Keratinocyte (primary cell): Measurements from ENCODE around the gene GALNT2.

Experiments used
- EZH2 ChIP-seq: IDR thresholded peaks from one replicate; pipeline ENCODE4 v1.6.1; 2012; ENCODE audit warnings: inconsistent platforms, mild to moderate bottlenecking, low read length, moderate library complexity
- TF ChIP-seq, protein P1 (sequence below), 3 experiments: IDR thresholded peaks in 1 of 3; conservative IDR thresholded peaks in 1 of 3; optimal IDR thresholded peaks in 1 of 3; 2 replicates in 2 of 3; 3 replicates in 1 of 3; pipeline versions ENCODE3 to v1.5.1; 2011; ENCODE audit warnings: low read length in 3 of 3, mild to moderate bottlenecking in 3 of 3, moderate library complexity in 2 of 3, control low read depth in 1 of 3, inconsistent platforms in 1 of 3; ENCODE audit not compliant: insufficient read depth in 2 of 3; ENCODE audit errors: extremely low read depth in 1 of 3

DNA sequence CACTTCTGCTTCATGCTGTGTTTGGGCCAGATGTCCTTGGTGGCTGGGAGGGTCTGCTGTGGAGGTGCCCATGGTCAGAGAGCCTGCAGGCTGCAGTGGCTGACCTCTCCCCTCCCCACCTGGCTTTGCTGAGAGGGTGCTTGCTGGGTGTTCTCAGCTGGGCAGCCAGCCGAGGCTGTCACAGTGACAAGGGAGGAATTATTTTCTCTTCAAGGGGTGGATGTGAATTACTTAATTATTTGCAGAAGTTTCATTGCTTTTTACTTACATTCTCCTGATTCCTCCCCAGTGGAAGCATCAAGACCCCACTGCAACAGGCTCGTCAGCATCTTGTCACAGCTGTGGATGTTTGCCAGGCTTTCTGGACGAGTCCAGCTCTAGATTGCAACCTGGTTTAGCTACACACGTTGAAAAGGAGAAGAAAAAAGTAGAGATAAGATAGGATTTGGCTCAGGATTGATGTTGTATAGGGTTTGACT, 70.3 kb downstream of the GALNT2 start:
- TF ChIP-seq, protein P1, sequence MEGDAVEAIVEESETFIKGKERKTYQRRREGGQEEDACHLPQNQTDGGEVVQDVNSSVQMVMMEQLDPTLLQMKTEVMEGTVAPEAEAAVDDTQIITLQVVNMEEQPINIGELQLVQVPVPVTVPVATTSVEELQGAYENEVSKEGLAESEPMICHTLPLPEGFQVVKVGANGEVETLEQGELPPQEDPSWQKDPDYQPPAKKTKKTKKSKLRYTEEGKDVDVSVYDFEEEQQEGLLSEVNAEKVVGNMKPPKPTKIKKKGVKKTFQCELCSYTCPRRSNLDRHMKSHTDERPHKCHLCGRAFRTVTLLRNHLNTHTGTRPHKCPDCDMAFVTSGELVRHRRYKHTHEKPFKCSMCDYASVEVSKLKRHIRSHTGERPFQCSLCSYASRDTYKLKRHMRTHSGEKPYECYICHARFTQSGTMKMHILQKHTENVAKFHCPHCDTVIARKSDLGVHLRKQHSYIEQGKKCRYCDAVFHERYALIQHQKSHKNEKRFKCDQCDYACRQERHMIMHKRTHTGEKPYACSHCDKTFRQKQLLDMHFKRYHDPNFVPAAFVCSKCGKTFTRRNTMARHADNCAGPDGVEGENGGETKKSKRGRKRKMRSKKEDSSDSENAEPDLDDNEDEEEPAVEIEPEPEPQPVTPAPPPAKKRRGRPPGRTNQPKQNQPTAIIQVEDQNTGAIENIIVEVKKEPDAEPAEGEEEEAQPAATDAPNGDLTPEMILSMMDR (optimal IDR thresholded peaks at IDR 0.05 in 1 of 3, IDR thresholded peaks at IDR 0.05 in 1 of 3, conservative IDR thresholded peaks at IDR 0.05 in 1 of 3; ENCODE audit: extremely low read depth in 1 of 3, insufficient read depth in 2 of 3, low read length in 3 of 3): no peak
- TF ChIP-seq EZH2: no peak
